HG02885 (cell line): ENCODE results near the gene CBARP.

Source experiments
- ATAC-seq: cut with Tn5 transposase; IDR thresholded peaks from one replicate; pipeline ENCODE4 v1.9.1; 2021; ENCODE audit warnings: mild to moderate bottlenecking; ENCODE audit not compliant: unreplicated experiment, poor library complexity

CBARP gene

GRCh38 chr19:1229924-1230782 is 7.7 kb downstream of the CBARP start:
- ATAC-seq, result no peak

GRCh38 chr19:1229056-1229923 is 8.5 kb downstream of the CBARP start:
- no peak for ATAC-seq

GRCh38 chr19:1228161-1228957 is 9.4 kb downstream of the CBARP start:
- no peak for ATAC-seq

GRCh38 chr19:1227304-1228054 is 10.3 kb downstream of the CBARP start:
- ATAC-seq, result no peak

- ATAC-seq, result no peak
These were observed 11.1 kb downstream of the CBARP start for GRCh38 chr19:1226522-1227303.

- ATAC-seq, result no peak
These were observed 11.6 kb downstream of the CBARP start for GRCh38 chr19:1226227-1226518.

GRCh38 chr19:1225440-1226226 is 12.2 kb downstream of the CBARP start:
- ATAC-seq, result no peak

GRCh38 chr19:1224847-1225246 is 13.0 kb downstream of the CBARP start:
- no peak for ATAC-seq

- ATAC-seq, result no peak
These were observed 13.6 kb downstream of the CBARP start for GRCh38 chr19:1224047-1224825.

GRCh38 chr19:1223018-1223855 is 14.6 kb downstream of the CBARP start:
- ATAC-seq, result no peak

- ATAC-seq, result no peak
These were observed 15.4 kb downstream of the CBARP start for GRCh38 chr19:1222394-1222793.

- ATAC-seq, result no peak
These were observed 15.9 kb downstream of the CBARP start for GRCh38 chr19:1221904-1222255.

- ATAC-seq, result no peak
These were observed 16.6 kb downstream of the CBARP start for GRCh38 chr19:1220976-1221903.

GRCh38 chr19:1220477-1220930 is 17.3 kb downstream of the CBARP start:
- no peak for ATAC-seq

- no peak for ATAC-seq
These were observed 17.9 kb downstream of the CBARP start for GRCh38 chr19:1219786-1220476.
